Measurements from ENCODE around the gene GNAQ. TPM values are rescaled to one million over a fixed set of nuclear protein-coding genes. Genes with fewer than 3 reads are reported as not detected.

GNAQ gene
- total RNA-seq, 1 experiment from 2014 or later: 48.6 TPM

GRCh38 chr9:77876091-77876490, 155.5 kb downstream of the GNAQ start:
- Histone ChIP-seq H2BK15ac (ENCODE audit: low read depth, low read length) (no peak overlapping the region), H3K9me3 (ENCODE audit: control insufficient read depth, low read depth, low read length) (no peaks in the 10 kb centered on the region), H3K56ac (ENCODE audit: insufficient read length, low read depth, low read length) (no peak overlapping the region), H2BK20ac (ENCODE audit: low read depth, low read length, poor library complexity, severe bottlenecking) (no peak overlapping the region), H3K27ac (ENCODE audit: insufficient read length, low read depth, low read length) (no peak overlapping the region), H3K23me2 (ENCODE audit: insufficient read length, low read depth, low read length, poor library complexity, severe bottlenecking) (no peaks in the 10 kb centered on the region), H3K79me1 (ENCODE audit: insufficient read depth, low read depth, low read length, poor library complexity, severe bottlenecking) (peaks cover 3% of the 10 kb centered on the region), H3K4me1 (ENCODE audit: insufficient read depth, low read length) (no peaks in the 10 kb centered on the region; the same call in 1 of the 2 replicates), H3K14ac (ENCODE audit: insufficient read depth, low read length) (no peak overlapping the region), H3K23ac (ENCODE audit: insufficient read length, low read depth, low read length) (no peak overlapping the region), H2BK120ac (ENCODE audit: low read depth, low read length, poor library complexity, severe bottlenecking) (no peak overlapping the region), H3K79me2 (ENCODE audit: insufficient read depth, low read length) (no peaks in the 10 kb centered on the region), H3K9ac (ENCODE audit: extremely low read depth, insufficient read length, low read length) (no peak overlapping the region), H3K18ac (ENCODE audit: insufficient read length, low read depth, low read length) (no peak overlapping the region), H2AK5ac (ENCODE audit: insufficient read length, low read length) (no peak overlapping the region), H4K8ac (replicated peaks; ENCODE audit: insufficient read length, low read depth, low read length) (no peak overlapping the region), H2AFZ (ENCODE audit: low read length) (no peak overlapping the region), H2BK5ac (ENCODE audit: insufficient read length, low read length) (no peak overlapping the region), H3K4ac (ENCODE audit: low read depth, low read length) (no peak overlapping the region), H3T11ph (ENCODE audit: low read length) (no peak overlapping the region), H4K20me1 (ENCODE audit: control insufficient read depth, insufficient read depth, insufficient read length) (no peaks in the 10 kb centered on the region), H2BK12ac (ENCODE audit: insufficient read length, low read depth, low read length) (no peak overlapping the region), H4K91ac (ENCODE audit: insufficient read length, low read depth, low read length) (no peak overlapping the region), H4K5ac (ENCODE audit: insufficient read length, low read depth, low read length) (no peak overlapping the region), H3K4me2 (ENCODE audit: insufficient read depth, insufficient read length, low read length) (no peak overlapping the region), H3K27me3 (ENCODE audit: insufficient read depth, low read length) (no peaks in the 10 kb centered on the region)
- no CpG with 5 or more reads among the region's 2 CpGs for WGBS (ENCODE audit: extremely low coverage, insufficient read length, low lambda C conversion rate)
- Mint-ChIP-seq H3K36me3 (ENCODE audit: insufficient read depth in 1 of 3, low read depth in 3 of 3) (no peaks in the 10 kb centered on the region), H3K27ac (no peak overlapping the region), H3K4me1 (peaks cover 11 to 14% of the 10 kb centered on the region in 2 experiments), H3K4me3 (no peak overlapping the region), H3K27me3 (ENCODE audit: low read depth) (no peaks in the 10 kb centered on the region), H3K9me3 (no peaks in the 10 kb centered on the region)
- DNase-seq: no peak
- TF ChIP-seq CTCF (conservative IDR thresholded peaks at IDR 0.05): no peak
